Hepatocyte (in vitro differentiated cells): ENCODE results near the gene CCDC12. TPM values are rescaled to one million over a fixed set of nuclear protein-coding genes. Genes with fewer than 3 reads are reported as not detected.

Experiments
- DNase-seq: peaks from one replicate; pipeline ENCODE4 v3.0.0-alpha.2; 2016; ENCODE audit warnings: low spot score
- H2AFZ ChIP-seq: fragments of 200-600 bp; sonication (generic); 2 replicates; pipeline ENCODE4 v1.6.0; 2016; ENCODE audit warnings: antibody characterized with exemption, mild to moderate bottlenecking
- H3K27ac ChIP-seq: fragments of 200-600 bp; sonication (generic); 2 replicates; pipeline ENCODE4 v1.5.1; 2016; ENCODE audit warnings: mild to moderate bottlenecking
- H3K27me3 ChIP-seq: fragments of 200-600 bp; sonication (generic); 2 replicates; pipeline ENCODE4 v1.6.1; 2016
- H3K36me3 ChIP-seq: fragments of 200-600 bp; sonication (generic); replicated peaks from 2 replicates; pipeline ENCODE4 v1.5.1; 2016; ENCODE audit warnings: low read depth; ENCODE audit not compliant: insufficient read depth
- H3K4me1 ChIP-seq: fragments of 200-600 bp; sonication (generic); 2 replicates; pipeline ENCODE4 v1.5.1; 2016; ENCODE audit warnings: mild to moderate bottlenecking, moderate library complexity; ENCODE audit not compliant: insufficient read depth
- H3K4me2 ChIP-seq: fragments of 200-600 bp; sonication (generic); 2 replicates; pipeline ENCODE4 v1.6.0; 2016
- H3K4me3 ChIP-seq: fragments of 200-600 bp; sonication (generic); 2 replicates; pipeline ENCODE4 v1.5.1; 2016; ENCODE audit warnings: mild to moderate bottlenecking
- H3K79me2 ChIP-seq: fragments of 200-600 bp; sonication (generic); 2 replicates; pipeline ENCODE4 v1.6.0; 2017; ENCODE audit warnings: mild to moderate bottlenecking
- H3K9me2 ChIP-seq: fragments of 200-600 bp; sonication (generic); replicated peaks from 2 replicates; pipeline ENCODE4 v1.6.0; 2017; ENCODE audit warnings: mild to moderate bottlenecking; ENCODE audit not compliant: insufficient read depth
- H3K9me3 ChIP-seq: fragments of 200-600 bp; sonication (generic); 2 replicates; pipeline ENCODE4 v1.5.1; 2016; ENCODE audit warnings: low read depth, mild to moderate bottlenecking
- H4K20me1 ChIP-seq: fragments of 200-600 bp; sonication (generic); 2 replicates; pipeline ENCODE4 v1.6.0; 2016; ENCODE audit warnings: mild to moderate bottlenecking; ENCODE audit not compliant: insufficient read depth, poor library complexity, severe bottlenecking
- CTCF ChIP-seq: fragments of 200-600 bp; sonication (generic); IDR thresholded peaks from 2 replicates; pipeline ENCODE4 v1.5.1; 2016; ENCODE audit warnings: antibody characterized with exemption, mild to moderate bottlenecking; ENCODE audit not compliant: poor library complexity
- EZH2 ChIP-seq: fragments of 200-600 bp; sonication (generic); IDR thresholded peaks from 2 replicates; pipeline ENCODE4 v1.6.1; 2016; ENCODE audit warnings: antibody characterized with exemption, mild to moderate bottlenecking, borderline replicate concordance
- EZH2phosphoT487 ChIP-seq: fragments of 200-600 bp; sonication (generic); IDR thresholded peaks from one replicate; pipeline ENCODE4 v1.6.1; 2018; ENCODE audit warnings: antibody characterized with exemption, mild to moderate bottlenecking, low read depth, moderate library complexity; ENCODE audit not compliant: unreplicated experiment, severe bottlenecking
- WGBS: methylation state at CpG from one replicate; pipeline ENCODE4 v1.1.6; 2016; ENCODE audit warnings: low lambda C conversion rate; ENCODE audit errors: missing lambda C conversion rate; 5-methylcytosine and 5-hydroxymethylcytosine counted together
- polyA plus RNA-seq: library from polyadenylated mRNA; unstranded; fragments of >200 nt; fragmentation: Nextera tagmentation; extraction: Ambion mirVana; gene quantifications from 2 replicates; pipeline ENCODE4 v1.2.1, GENCODE V29; 2016
- total RNA-seq: library from RNA; depleted of rRNA; stranded (reverse); fragments of >200 nt; gene quantifications from 2 replicates; pipeline ENCODE4 v1.2.3, GENCODE V29; 2014

CCDC12 gene
- total and polyA plus RNA-seq, 2 experiments from 2014 or later: 41.1 to 78.4 TPM

- Histone ChIP-seq H3K4me1 (peaks cover 66% of the 10 kb centered on the region), H4K20me1 (no peaks in the 10 kb centered on the region), H3K4me2 (no peak overlapping the region), H3K9me2 (no peaks in the 10 kb centered on the region), H3K9me3 (no peaks in the 10 kb centered on the region), H2AFZ (no peak overlapping the region), H3K4me3 (no peak overlapping the region), H3K27me3 (peaks cover 12% of the 10 kb centered on the region), H3K36me3 (no peaks in the 10 kb centered on the region), H3K79me2 (peaks cover 9% of the 10 kb centered on the region), H3K27ac (peak overlapping the region; percentile 60)
- 76% methylated on average over 10 of the region's 10 CpGs for WGBS
- DNase-seq: no peak
- no peak for TF ChIP-seq CTCF
- no peak for TF ChIP-seq EZH2
- no peak for TF ChIP-seq EZH2phosphoT487
Observed at GRCh38 chr3:46876313-46877300, 99.9 kb downstream of the CCDC12 start.

- H3K4me1 ChIP-seq: peaks cover 63% of the 10 kb centered on the region
Observed at GRCh38 chr3:46875560-46875959, 101.0 kb downstream of the CCDC12 start.

GRCh38 chr3:46874430-46874829 is 102.1 kb downstream of the CCDC12 start:
- peak overlapping the region; percentile 41 for H3K4me2 ChIP-seq
- peak; percentile 55 for DNase-seq

More at GRCh38 chr3:46875560-46875959, 101.0 kb downstream of the CCDC12 start:
- Histone ChIP-seq H3K9me3 (no peaks in the 10 kb centered on the region), H3K36me3 (no peaks in the 10 kb centered on the region), H3K9me2 (no peaks in the 10 kb centered on the region), H4K20me1 (no peaks in the 10 kb centered on the region), H3K4me3 (no peak overlapping the region), H2AFZ (no peak overlapping the region), H3K79me2 (no peaks in the 10 kb centered on the region), H3K27ac (no peak overlapping the region), H3K4me2 (no peak overlapping the region), H3K27me3 (peaks cover 2% of the 10 kb centered on the region)
- WGBS: 96% methylated on average over 9 of the region's 9 CpGs
- no peak for DNase-seq
- TF ChIP-seq EZH2 (no peak), CTCF (no peak), EZH2phosphoT487 (no peak)

More at GRCh38 chr3:46874430-46874829, 102.1 kb downstream of the CCDC12 start:
- Histone ChIP-seq H3K36me3 (no peaks in the 10 kb centered on the region), H3K27ac (peak overlapping the region; percentile 42), H3K4me3 (no peak overlapping the region), H2AFZ (no peak overlapping the region), H3K4me1 (peaks cover 61% of the 10 kb centered on the region), H3K27me3 (no peaks in the 10 kb centered on the region), H3K9me2 (no peaks in the 10 kb centered on the region), H3K79me2 (no peaks in the 10 kb centered on the region), H4K20me1 (no peaks in the 10 kb centered on the region), H3K9me3 (no peaks in the 10 kb centered on the region)
- 53% methylated on average over 18 of the region's 18 CpGs for WGBS
- TF ChIP-seq EZH2 (no peak), EZH2phosphoT487 (no peak), CTCF (no peak)
